Thoracic aorta (tissue), 2 donors: ENCODE results near the gene C5orf63. TPM values are rescaled to one million over a fixed set of nuclear protein-coding genes. Genes with fewer than 3 reads are reported as not detected.

Source experiments
- ATAC-seq: fragments of 150-250 bp; one replicate; pipeline ENCODE4 v1.8.0; 2017; ENCODE audit warnings: low read depth; ENCODE audit not compliant: insufficient number of reproducible peaks, low FRiP score
- DNase-seq: peaks from one replicate; pipeline ENCODE4 v3.0.0-alpha.2; 2020; ENCODE audit warnings: low spot score
- H3K27ac ChIP-seq, 2 donors: fragments of 200-600 bp; sonication (generic); 1 replicate in 1 of 2; 2 replicates in 1 of 2; pipeline ENCODE4 v1.5.1; 2016; ENCODE audit warnings: mild to moderate bottlenecking in 2 of 2, moderate library complexity in 2 of 2
- H3K27me3 ChIP-seq: fragments of 200-600 bp; sonication (generic); replicated peaks from 2 replicates; pipeline ENCODE4 v1.6.0; 2016; ENCODE audit warnings: mild to moderate bottlenecking; ENCODE audit not compliant: insufficient read depth
- H3K36me3 ChIP-seq: fragments of 200-600 bp; sonication (generic); one replicate; pipeline ENCODE4 v1.5.1; 2016
- H3K4me1 ChIP-seq, 2 donors: fragments of 200-600 bp; sonication (generic); 1 replicate in 1 of 2; 2 replicates in 1 of 2; pipeline versions ENCODE4 v1.5.1 to v1.6.0; 2016; ENCODE audit warnings: low read depth in 2 of 2, mild to moderate bottlenecking in 1 of 2; ENCODE audit not compliant: control insufficient read depth in 1 of 2
- H3K4me3 ChIP-seq: fragments of 200-600 bp; sonication (generic); 2 replicates; pipeline ENCODE4 v1.5.1; 2016; ENCODE audit warnings: mild to moderate bottlenecking
- H3K9me3 ChIP-seq: fragments of 200-600 bp; sonication (generic); 2 replicates; pipeline ENCODE4 v1.5.1; 2016
- CTCF ChIP-seq: fragments of 200-600 bp; sonication (generic); IDR thresholded peaks from one replicate; pipeline ENCODE4 v1.5.1; 2019; ENCODE audit warnings: antibody characterized with exemption
- total RNA-seq, 2 donors: library from RNA; depleted of rRNA; stranded (reverse); fragments of >200 nt; gene quantifications; one replicate each; pipeline versions ENCODE4 v1.1.0 to v1.2.3, GENCODE V29; 2016

C5orf63 gene
- total RNA-seq, 2 donors from 2014 or later: 1.1 to 2.0 TPM

- no peak for TF ChIP-seq CTCF
- Histone ChIP-seq H3K27ac (no peak overlapping the region), H3K4me3 (no peak overlapping the region), H3K36me3 (no peaks in the 10 kb centered on the region), H3K27me3 (no peaks in the 10 kb centered on the region), H3K9me3 (no peaks in the 10 kb centered on the region), H3K4me1 (no peaks in the 10 kb centered on the region)
- ATAC-seq: no peak
- DNase-seq: no peak
These were observed 19.4 kb upstream of the C5orf63 start for GRCh38 chr5:127092690-127093089.

GRCh38 chr5:127089191-127089590 lies 15.9 kb upstream of the C5orf63 start:
- no peak for TF ChIP-seq CTCF
- no peak for DNase-seq

GRCh38 chr5:127088251-127088650 lies 14.9 kb upstream of the C5orf63 start:
- H3K27ac ChIP-seq: no peak overlapping the region
- H3K4me3 ChIP-seq: no peak overlapping the region
- no peaks in the 10 kb centered on the region for H3K9me3 ChIP-seq
- TF ChIP-seq CTCF: no peak
- no peak for DNase-seq
- H3K36me3 ChIP-seq: no peaks in the 10 kb centered on the region
- H3K4me1 ChIP-seq: no peaks in the 10 kb centered on the region
- no peaks in the 10 kb centered on the region for H3K27me3 ChIP-seq
- ATAC-seq: no peak

More at GRCh38 chr5:127089191-127089590, 15.9 kb upstream of the C5orf63 start:
- Histone ChIP-seq H3K27ac (no peak overlapping the region), H3K4me3 (no peak overlapping the region), H3K9me3 (no peaks in the 10 kb centered on the region), H3K27me3 (no peaks in the 10 kb centered on the region), H3K36me3 (no peaks in the 10 kb centered on the region), H3K4me1 (no peaks in the 10 kb centered on the region)
- ATAC-seq: no peak

- no peaks in the 10 kb centered on the region for H3K9me3 ChIP-seq
- no peak for DNase-seq
- H3K36me3 ChIP-seq: no peaks in the 10 kb centered on the region
- no peak for ATAC-seq
- H3K4me1 ChIP-seq: no peaks in the 10 kb centered on the region
- no peak for TF ChIP-seq CTCF
- H3K27me3 ChIP-seq: no peaks in the 10 kb centered on the region
- H3K4me3 ChIP-seq: no peak overlapping the region
- H3K27ac ChIP-seq: no peak overlapping the region
These were observed 13.3 kb upstream of the C5orf63 start for GRCh38 chr5:127086589-127086988.

GRCh38 chr5:127085796-127086195 lies 12.5 kb upstream of the C5orf63 start:
- ATAC-seq (no peak), DNase-seq (no peak)
- Histone ChIP-seq H3K4me3 (no peak overlapping the region), H3K4me1 (no peaks in the 10 kb centered on the region), H3K36me3 (no peaks in the 10 kb centered on the region), H3K9me3 (no peaks in the 10 kb centered on the region), H3K27me3 (no peaks in the 10 kb centered on the region), H3K27ac (no peak overlapping the region)
- no peak for TF ChIP-seq CTCF
